GM19351 (cell line): ENCODE data around the gene PTGDS.

Experiments used
- ATAC-seq: cut with Tn5 transposase; IDR thresholded peaks from one replicate; pipeline ENCODE4 v1.9.1; 2021; ENCODE audit warnings: mild to moderate bottlenecking, moderate library complexity; ENCODE audit not compliant: unreplicated experiment

Gene PTGDS

DNA sequence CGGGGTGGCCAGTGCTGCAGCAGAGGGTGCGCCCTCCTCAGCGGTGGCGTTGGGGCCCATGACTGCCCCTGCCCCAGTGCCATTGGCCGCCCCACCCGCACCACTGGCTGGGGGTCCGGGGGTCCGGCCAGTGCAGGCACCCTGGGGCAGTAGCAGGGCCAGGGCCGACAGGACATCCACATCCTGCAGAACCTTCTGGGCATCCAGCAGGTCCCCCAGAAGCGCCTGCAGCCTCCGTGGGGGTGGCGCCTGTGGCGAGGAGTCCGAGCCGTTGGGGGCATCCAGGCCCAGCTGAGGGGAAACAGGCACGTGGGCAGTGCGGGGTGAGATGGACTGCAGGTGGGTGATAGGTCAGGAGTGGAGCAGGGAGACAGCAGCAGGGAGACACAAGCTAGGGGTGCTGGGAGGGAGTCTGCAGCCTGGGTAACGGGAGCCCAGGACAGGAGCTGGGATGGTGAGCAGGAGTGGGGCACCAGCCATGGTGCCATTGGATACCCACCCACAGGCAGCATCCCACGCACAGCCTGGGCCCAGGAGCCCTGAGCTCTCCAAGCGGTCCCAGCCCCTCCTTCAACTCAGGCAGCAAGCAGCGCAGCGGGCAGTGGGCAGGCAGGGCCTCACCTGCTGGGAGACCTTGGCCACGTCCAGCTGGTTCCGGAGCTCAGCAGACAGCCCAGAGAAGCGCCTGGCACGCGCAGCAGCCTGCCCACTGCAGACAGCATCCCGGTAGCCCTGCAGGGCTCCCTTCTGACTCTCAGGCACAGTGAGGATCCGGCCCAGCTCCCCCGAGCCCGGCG lies 43.7 kb downstream of the PTGDS start:
- ATAC-seq, result no peak

GRCh38 chr9:137021568-137021978 lies 44.3 kb downstream of the PTGDS start:
- ATAC-seq, result no peak

DNA sequence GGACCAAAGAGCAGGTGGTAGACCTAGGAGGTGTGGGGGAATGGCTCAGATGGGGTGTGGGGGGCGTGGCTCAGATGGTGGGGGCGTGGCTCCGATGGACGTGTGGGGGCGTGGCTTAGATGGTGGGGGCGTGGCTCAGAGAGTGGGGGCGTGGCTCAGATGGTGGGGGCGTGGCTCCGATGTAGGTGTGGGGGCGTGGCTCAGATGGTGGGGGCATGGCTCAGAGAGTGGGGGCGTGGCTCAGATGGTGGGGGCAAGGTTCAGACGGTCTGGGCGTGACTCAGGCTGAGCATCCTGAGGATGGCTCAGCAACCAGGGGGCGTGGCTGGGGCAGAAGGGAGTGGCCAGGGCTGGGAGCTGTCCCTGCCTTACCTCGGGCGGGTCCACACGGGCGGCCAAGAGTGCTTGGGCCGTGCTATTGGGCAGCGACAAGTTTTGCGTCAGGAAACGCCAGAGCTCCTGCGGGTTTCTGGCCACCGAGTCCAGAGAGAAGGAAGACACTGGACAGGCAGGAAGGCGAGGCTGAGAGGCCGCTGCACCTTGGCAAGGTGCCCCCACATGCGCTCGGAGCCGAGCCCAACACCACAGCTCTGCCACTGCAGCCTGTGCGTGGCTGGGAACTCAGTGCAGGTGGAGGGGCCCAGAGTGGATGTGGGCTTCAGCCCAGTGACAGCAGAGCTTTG lies 44.8 kb downstream of the PTGDS start:
- ATAC-seq, result no peak

- no peak for ATAC-seq
Measured at GRCh38 chr9:137022662-137023008, 45.3 kb downstream of the PTGDS start.

DNA sequence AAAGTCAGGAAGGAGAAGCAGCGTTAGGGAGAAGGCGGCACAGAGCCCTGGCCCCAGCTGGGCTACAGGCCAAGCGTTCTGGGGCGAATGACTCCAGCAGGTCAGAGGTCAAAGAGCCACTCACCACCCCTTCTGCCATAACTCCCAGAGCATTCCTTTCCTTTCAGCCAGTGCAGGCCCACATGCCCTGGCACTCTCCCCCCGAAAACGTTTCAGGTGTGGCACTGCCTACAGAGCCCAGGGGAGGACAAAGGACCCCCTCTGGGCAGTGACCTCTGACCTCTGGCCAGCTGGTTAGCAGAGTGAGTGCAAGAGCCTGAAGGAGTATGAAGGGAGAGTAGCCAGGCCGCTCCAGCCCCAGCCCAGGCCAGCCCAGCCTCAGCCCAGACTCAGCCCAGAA lies 45.9 kb downstream of the PTGDS start:
- ATAC-seq, result no peak

- no peak for ATAC-seq
Measured at GRCh38 chr9:137023583-137023991, 46.3 kb downstream of the PTGDS start.

DNA sequence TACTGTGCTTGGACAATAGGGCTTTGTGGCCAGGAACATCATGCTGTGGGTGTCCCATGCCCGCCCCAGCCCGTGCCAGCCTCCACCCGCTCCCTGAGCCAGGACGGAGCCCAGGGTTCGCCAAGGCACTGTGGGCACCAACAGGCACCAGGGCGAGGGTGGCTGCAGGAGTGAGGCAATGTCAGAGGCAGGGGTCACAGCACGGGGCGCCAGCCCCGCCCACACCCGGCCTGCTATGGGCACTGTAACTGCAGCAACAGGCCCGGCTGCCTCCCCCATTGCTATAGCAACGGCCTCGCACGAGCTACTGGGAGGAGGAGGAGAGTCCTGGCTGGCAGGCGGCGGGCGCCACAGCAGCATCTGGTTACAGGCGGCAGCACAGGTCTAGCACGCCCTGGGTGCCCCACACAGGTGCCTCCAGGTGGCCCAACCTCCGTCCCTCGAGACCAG lies 48.2 kb downstream of the PTGDS start:
- ATAC-seq, result no peak

GRCh38 chr9:137026384-137026783 lies 49.1 kb downstream of the PTGDS start:
- ATAC-seq, result no peak

DNA sequence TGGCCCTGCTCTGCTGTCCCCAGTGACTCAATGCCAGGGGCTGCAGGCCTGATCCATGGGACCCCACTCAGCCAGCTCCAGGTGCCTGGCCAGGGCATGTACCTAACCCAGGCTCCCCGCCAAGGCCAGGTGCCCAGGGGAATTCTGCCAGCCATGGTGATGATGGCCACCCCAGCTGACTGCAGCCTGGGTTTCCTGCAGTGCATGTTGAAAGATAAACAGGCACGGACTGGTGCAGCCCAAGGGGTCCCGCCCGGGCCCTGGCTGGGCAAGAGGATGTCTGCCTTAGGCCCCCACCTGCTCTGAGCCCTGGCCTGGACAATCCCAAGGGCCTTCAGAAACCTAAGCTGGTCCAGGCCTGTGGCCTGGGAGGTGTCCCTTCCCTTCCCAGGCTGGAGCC lies 49.5 kb downstream of the PTGDS start:
- no peak for ATAC-seq

GRCh38 chr9:137027369-137028262 lies 50.3 kb downstream of the PTGDS start, which contains the start of gene ABCA2:
TSS of gene ABCA2 (minus strand) at chr9:137028237. CDS start at chr9:137028140, 97 bp downstream.
- no peak for ATAC-seq

DNA sequence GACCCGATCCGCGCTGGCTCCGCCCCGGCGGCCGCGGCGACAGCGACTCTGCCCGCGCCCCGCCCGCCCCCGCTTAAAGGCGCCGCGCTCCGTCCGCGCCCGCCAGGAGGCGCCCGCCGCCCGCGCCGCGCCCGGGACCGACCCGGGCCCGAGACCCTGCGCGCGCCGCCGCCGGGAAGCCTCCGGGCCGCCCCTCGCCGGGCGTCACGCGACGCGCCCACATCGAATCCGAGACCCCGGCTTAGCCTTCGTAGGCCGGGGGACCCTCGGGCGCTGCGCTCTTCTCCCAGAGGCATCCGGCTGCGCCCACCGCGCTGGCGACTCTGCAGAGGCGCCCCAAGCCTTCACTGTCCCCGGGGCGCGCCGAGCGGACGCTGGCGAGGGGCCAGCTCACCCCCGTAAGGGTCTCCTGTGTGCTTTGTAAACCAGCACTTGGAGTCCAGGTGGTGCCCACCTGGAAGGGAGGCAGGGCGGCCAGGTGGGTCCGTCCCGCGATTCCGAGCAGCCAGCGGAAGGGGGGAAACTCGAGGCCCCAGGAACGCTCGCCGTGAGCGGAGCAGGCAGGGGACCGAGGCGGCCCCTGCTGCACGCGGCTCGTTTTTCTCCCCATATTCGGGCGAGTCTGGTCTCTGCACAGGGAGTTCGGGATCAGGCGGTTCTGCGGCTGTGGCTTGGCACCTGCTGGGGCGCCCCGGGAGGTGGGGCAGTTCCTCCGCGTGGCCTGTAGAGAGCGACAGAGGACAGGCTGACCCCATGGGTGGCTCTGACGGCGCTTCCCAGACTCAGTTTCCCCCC lies 51.2 kb downstream of the PTGDS start:
- ATAC-seq, result no peak

GRCh38 chr9:137029058-137029936 lies 52.0 kb downstream of the PTGDS start:
- ATAC-seq, result peak; percentile 42

GRCh38 chr9:137030006-137030405 lies 52.7 kb downstream of the PTGDS start:
- ATAC-seq, result no peak

- ATAC-seq, result no peak
Measured at GRCh38 chr9:137030538-137031527, 53.5 kb downstream of the PTGDS start.
